ENCODE measurements around the gene MRPL57.

DNA sequence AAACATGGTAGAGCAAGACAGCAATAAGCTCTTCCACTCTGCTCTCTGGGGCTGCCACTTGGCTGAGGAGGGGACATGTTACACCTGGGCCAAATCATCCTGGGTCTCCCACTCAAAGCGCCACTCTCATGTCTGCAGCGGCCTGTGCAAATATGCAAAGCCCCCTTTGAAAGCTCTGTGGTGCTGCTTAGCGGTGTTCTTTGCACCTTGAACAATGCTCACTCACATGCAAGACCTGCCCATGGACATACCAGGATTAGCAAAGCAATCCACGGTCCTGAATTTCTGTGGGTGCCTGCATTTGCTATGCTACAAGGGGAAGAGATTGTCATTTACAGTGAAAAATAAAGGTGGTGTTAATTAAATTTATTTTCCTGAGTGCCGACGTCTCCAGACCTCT is 48.6 kb downstream of the MRPL57 start:
- TF ChIP-seq, protein P1, sequence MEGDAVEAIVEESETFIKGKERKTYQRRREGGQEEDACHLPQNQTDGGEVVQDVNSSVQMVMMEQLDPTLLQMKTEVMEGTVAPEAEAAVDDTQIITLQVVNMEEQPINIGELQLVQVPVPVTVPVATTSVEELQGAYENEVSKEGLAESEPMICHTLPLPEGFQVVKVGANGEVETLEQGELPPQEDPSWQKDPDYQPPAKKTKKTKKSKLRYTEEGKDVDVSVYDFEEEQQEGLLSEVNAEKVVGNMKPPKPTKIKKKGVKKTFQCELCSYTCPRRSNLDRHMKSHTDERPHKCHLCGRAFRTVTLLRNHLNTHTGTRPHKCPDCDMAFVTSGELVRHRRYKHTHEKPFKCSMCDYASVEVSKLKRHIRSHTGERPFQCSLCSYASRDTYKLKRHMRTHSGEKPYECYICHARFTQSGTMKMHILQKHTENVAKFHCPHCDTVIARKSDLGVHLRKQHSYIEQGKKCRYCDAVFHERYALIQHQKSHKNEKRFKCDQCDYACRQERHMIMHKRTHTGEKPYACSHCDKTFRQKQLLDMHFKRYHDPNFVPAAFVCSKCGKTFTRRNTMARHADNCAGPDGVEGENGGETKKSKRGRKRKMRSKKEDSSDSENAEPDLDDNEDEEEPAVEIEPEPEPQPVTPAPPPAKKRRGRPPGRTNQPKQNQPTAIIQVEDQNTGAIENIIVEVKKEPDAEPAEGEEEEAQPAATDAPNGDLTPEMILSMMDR (IDR thresholded peaks at IDR 0.05; ENCODE audit: low read depth, low read length) = no peak
- TF ChIP-seq POLR2A (IDR thresholded peaks at IDR 0.05; ENCODE audit: extremely low read depth, insufficient read length) = no peak
